ENCODE data around the gene IL1RN.

- TF ChIP-seq JUNB (IDR thresholded peaks at IDR 0.05) (no peak), STAT3 (IDR thresholded peaks at IDR 0.05; ENCODE audit: low read depth, low read length) (no peak), POLR2AphosphoS5 (IDR thresholded peaks at IDR 0.05; ENCODE audit: low read length) (no peak), JUND (IDR thresholded peaks at IDR 0.05; ENCODE audit: low read depth, low read length) (no peak), POLR2A (IDR thresholded peaks at IDR 0.05; ENCODE audit: low read depth, low read length) (no peak), TCF12 (IDR thresholded peaks at IDR 0.05; ENCODE audit: low read depth, low read length) (no peak), ZNF207 (IDR thresholded peaks at IDR 0.05; ENCODE audit: borderline replicate concordance) (no peak), REST (IDR thresholded peaks at IDR 0.05; ENCODE audit: low read depth, low read length) (no peak), IKZF1 (conservative IDR thresholded peaks at IDR 0.05) (no peak), USF1 (IDR thresholded peaks at IDR 0.05; ENCODE audit: borderline replicate concordance, extremely low read length, insufficient read depth, low read depth, low read length) (no peak)
These were observed 25.3 kb upstream of the IL1RN start for GRCh38 chr2:113102133-113102532.

All from GM12878 (cell line).